Muscle layer of duodenum (tissue), 2 donors: Measurements from ENCODE around the gene VPS37B.

Experiments
- H3K27ac ChIP-seq: one replicate; pipeline ENCODE4 v1.7.0; 2013; ENCODE audit warnings: mild to moderate bottlenecking, low read length
- H3K27me3 ChIP-seq: one replicate; pipeline ENCODE4 v1.7.0; 2013; ENCODE audit warnings: low read depth, mild to moderate bottlenecking, control low read depth, low read length
- H3K36me3 ChIP-seq, 2 donors: one replicate each; pipeline ENCODE4 v1.7.0; 2013; ENCODE audit warnings: low read length in 2 of 2, control low read depth in 1 of 2, mild to moderate bottlenecking in 1 of 2; ENCODE audit not compliant: insufficient read depth in 2 of 2, control insufficient read depth in 1 of 2
- H3K4me1 ChIP-seq, 2 donors: one replicate each; pipeline ENCODE4 v1.7.0; 2013; ENCODE audit warnings: low read length in 2 of 2, mild to moderate bottlenecking in 2 of 2, control low read depth in 1 of 2, moderate library complexity in 1 of 2; ENCODE audit not compliant: insufficient read depth in 2 of 2, control insufficient read depth in 1 of 2
- H3K4me3 ChIP-seq, 2 donors: one replicate each; pipeline ENCODE4 v1.7.0; 2013; ENCODE audit warnings: low read length in 2 of 2, low read depth in 1 of 2, mild to moderate bottlenecking in 1 of 2
- H3K9me3 ChIP-seq, 2 donors: one replicate each; pipeline ENCODE4 v1.7.0; 2013; ENCODE audit warnings: low read length in 2 of 2, control low read depth in 1 of 2, mild to moderate bottlenecking in 1 of 2; ENCODE audit not compliant: control insufficient read depth in 1 of 2
- donor health status: healthy.

VPS37B gene

GRCh38 chr12:122860854-122861586, 34.9 kb downstream of the VPS37B start:
- Histone ChIP-seq H3K27me3 (no peaks in the 10 kb centered on the region), H3K9me3 (no peaks in the 10 kb centered on the region), H3K27ac (no peak overlapping the region), H3K36me3 (peaks cover 0 to 5% of the 10 kb centered on the region in 2 donors), H3K4me3 (no peak overlapping the region), H3K4me1 (peaks cover 0 to 17% of the 10 kb centered on the region in 2 donors)

- Histone ChIP-seq H3K4me1 (peaks cover 0 to 17% of the 10 kb centered on the region in 2 donors), H3K4me3 (no peak overlapping the region), H3K27ac (no peak overlapping the region), H3K27me3 (no peaks in the 10 kb centered on the region), H3K36me3 (peaks cover 0 to 5% of the 10 kb centered on the region in 2 donors), H3K9me3 (no peaks in the 10 kb centered on the region)
Measured at GRCh38 chr12:122860040-122860853, 35.7 kb downstream of the VPS37B start.

- Histone ChIP-seq H3K9me3 (no peaks in the 10 kb centered on the region), H3K27me3 (no peaks in the 10 kb centered on the region), H3K36me3 (peaks cover 0 to 4% of the 10 kb centered on the region in 2 donors), H3K27ac (no peak overlapping the region), H3K4me3 (no peak overlapping the region), H3K4me1 (peaks cover 0 to 17% of the 10 kb centered on the region in 2 donors)
Measured at GRCh38 chr12:122859303-122860039, 36.5 kb downstream of the VPS37B start.

GRCh38 chr12:122858591-122859302, 37.2 kb downstream of the VPS37B start:
- no peaks in the 10 kb centered on the region for H3K9me3 ChIP-seq
- H3K27ac ChIP-seq, result no peak overlapping the region
- H3K4me1 ChIP-seq, result peaks cover 0 to 17% of the 10 kb centered on the region in 2 donors
- H3K4me3 ChIP-seq, result no peak overlapping the region
- H3K27me3 ChIP-seq, result no peaks in the 10 kb centered on the region
- H3K36me3 ChIP-seq, result no peaks in the 10 kb centered on the region

- Histone ChIP-seq H3K36me3 (no peaks in the 10 kb centered on the region), H3K9me3 (no peaks in the 10 kb centered on the region), H3K27me3 (no peaks in the 10 kb centered on the region), H3K27ac (no peak overlapping the region), H3K4me3 (no peak overlapping the region), H3K4me1 (peaks cover 0 to 20% of the 10 kb centered on the region in 2 donors)
Measured at GRCh38 chr12:122858171-122858570, 37.8 kb downstream of the VPS37B start.

- Histone ChIP-seq H3K4me3 (no peak overlapping the region), H3K27ac (no peak overlapping the region), H3K36me3 (no peaks in the 10 kb centered on the region), H3K27me3 (no peaks in the 10 kb centered on the region), H3K9me3 (no peaks in the 10 kb centered on the region), H3K4me1 (peaks cover 0 to 22% of the 10 kb centered on the region in 2 donors)
Measured at GRCh38 chr12:122856999-122857671, 38.8 kb downstream of the VPS37B start.

- Histone ChIP-seq H3K4me1 (peaks cover 0 to 21% of the 10 kb centered on the region in 2 donors), H3K27me3 (no peaks in the 10 kb centered on the region), H3K9me3 (no peaks in the 10 kb centered on the region), H3K27ac (no peak overlapping the region), H3K4me3 (no peak overlapping the region), H3K36me3 (no peaks in the 10 kb centered on the region)
Measured at GRCh38 chr12:122855928-122856831, 39.7 kb downstream of the VPS37B start.

GRCh38 chr12:122855071-122855829, 40.7 kb downstream of the VPS37B start:
- no peaks in the 10 kb centered on the region for H3K9me3 ChIP-seq
- no peaks in the 10 kb centered on the region for H3K36me3 ChIP-seq
- H3K27me3 ChIP-seq, result no peaks in the 10 kb centered on the region
- H3K4me3 ChIP-seq, result no peak overlapping the region
- peaks cover 0 to 13% of the 10 kb centered on the region in 2 donors for H3K4me1 ChIP-seq
- H3K27ac ChIP-seq, result no peak overlapping the region

GRCh38 chr12:122854554-122854953, 41.4 kb downstream of the VPS37B start:
- H3K27me3 ChIP-seq, result no peaks in the 10 kb centered on the region
- H3K36me3 ChIP-seq, result no peaks in the 10 kb centered on the region
- H3K9me3 ChIP-seq, result no peaks in the 10 kb centered on the region
- no peak overlapping the region for H3K27ac ChIP-seq
- peaks cover 0 to 10% of the 10 kb centered on the region in 2 donors for H3K4me1 ChIP-seq
- no peak overlapping the region for H3K4me3 ChIP-seq
